Measurements from ENCODE around the gene SIRT5.

Gene SIRT5

DNA sequence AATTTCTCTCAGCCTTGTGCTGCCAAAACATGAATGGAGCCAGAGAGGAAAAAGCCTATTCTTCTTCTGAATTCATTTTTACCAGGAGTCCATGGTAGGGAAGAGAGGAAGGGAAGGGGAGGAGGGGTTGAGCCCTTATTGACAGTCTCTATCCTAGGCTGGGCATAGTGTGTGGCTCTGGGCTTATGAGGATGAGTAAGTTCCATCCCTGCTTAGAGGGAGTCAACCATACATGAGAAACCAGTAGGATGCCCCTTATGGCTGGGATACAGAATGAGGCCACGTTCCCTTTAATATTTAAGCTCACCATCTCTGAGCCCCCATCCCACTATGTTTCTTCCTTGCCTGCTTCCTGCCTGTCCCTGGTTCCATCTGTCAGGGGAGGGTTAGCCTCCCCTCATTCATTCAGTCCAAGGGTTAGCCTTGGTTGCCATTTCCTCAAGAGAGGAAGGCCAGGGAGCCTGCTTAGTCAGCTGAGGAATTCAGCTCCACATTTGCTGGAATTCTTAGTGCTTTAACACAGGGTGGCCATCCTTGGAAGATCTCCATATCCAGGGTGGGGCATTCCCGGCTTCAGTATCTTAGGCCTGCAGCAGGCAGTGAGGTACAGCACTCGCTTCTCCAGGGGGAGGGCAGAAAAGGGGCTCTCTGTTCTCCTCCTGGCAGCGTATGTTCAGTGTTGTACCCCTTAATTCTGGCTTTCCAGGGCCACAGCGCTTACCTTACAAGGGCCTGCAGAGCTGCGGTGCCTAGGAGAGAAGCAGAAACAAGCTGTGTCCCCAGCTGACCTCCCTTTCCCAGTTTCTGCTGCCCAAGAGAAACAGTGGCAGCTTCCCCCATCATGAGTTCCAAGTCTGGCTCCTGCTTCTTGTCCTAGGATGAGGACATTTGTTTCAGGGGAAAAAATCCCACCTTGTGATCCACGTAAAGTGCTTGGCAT lies 12.5 kb downstream of the SIRT5 start:
- FAIRE-seq (no peak), DNase-seq (ENCODE audit: insufficient read length, low spot score) (no peak)

- FAIRE-seq (no peak), DNase-seq (ENCODE audit: insufficient read length, low spot score) (no peak)
Measured at GRCh38 chr6:13589801-13590200, 15.4 kb downstream of the SIRT5 start.

DNA sequence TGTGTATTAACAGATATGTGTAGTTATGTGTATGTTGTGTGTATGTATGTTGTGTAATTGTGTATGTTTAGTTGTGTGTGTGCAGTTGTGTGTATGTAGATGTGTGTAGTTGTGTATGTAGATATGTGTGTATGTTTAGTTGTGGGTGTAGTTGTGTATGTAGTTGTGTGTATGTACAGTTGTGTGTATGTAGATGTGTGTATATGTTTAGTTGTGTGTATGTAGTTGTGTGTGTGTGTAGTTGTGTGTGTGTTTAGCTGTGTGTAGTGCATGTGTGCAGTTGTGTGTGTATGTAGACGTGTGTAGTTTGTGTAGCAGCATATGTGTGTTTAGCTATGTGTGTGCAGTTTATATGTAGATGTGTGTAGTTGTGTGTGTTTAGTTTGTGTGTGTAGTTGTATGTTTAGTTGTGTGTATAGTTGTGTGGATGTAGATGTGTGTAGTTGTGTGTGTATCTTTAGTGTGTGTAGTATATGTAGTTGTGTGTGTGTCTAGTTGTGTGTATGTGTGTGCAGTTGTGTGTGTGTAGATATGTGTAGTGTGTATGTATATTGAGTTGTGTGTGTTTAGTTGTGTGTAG lies 16.3 kb downstream of the SIRT5 start:
- DNase-seq (ENCODE audit: insufficient read length, low spot score) (no peak), FAIRE-seq (peak; percentile 95)

- FAIRE-seq: no peak
- DNase-seq (ENCODE audit: insufficient read length, low spot score): no peak
Measured at GRCh38 chr6:13591205-13591921, 17.0 kb downstream of the SIRT5 start.

- FAIRE-seq: no peak
- DNase-seq (ENCODE audit: insufficient read length, low spot score): no peak
Measured at GRCh38 chr6:13593103-13593502, 18.7 kb downstream of the SIRT5 start.

GRCh38 chr6:13593720-13594119 lies 19.3 kb downstream of the SIRT5 start:
- DNase-seq (ENCODE audit: insufficient read length, low spot score): no peak
- no peak for FAIRE-seq

DNA sequence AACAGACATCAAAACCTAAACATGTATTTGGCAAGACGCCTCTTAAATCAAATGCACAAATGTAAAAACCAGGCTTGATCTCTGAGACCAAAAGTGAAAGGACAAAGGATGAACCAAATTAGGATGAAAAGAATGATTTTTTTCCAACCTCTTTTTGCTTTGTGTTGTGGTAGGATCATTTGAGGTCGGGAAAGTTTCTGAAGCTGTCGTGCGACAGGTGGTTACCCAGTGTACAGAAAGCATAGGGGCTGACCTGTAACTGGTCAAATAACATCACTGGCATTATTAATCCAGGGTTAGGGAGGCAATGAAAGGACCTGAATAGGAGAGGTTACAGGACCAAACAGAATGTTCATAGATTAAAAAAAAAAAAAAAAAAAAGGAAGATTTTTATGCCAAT lies 22.7 kb downstream of the SIRT5 start:
- DNase-seq (ENCODE audit: insufficient read length, low spot score): no peak
- no peak for FAIRE-seq

GRCh38 chr6:13600036-13600435 lies 25.6 kb downstream of the SIRT5 start:
- FAIRE-seq (no peak), DNase-seq (ENCODE audit: insufficient read length, low spot score) (no peak)

DNA sequence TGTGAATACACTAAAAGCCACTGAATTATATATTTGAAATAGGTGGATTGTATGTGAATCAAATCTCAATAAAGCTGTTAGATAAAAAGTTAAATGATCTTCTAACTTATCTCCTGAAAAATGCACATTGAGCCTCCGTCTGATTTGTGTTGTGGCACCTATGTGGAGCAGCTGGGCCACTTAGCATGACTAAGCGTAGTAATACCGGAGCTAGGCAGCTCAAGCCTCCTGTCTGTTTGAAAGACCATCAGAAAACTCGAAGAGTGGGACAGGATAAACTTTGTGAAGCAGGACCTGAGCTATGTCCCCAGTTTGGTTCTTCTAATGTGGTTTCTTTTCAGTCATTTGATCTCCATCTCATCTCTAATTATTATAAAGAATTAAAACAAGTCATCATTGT lies 29.7 kb downstream of the SIRT5 start:
- DNase-seq (ENCODE audit: insufficient read length, low spot score) (no peak), FAIRE-seq (no peak)

- no peak for DNase-seq (ENCODE audit: insufficient read length, low spot score)
- no peak for FAIRE-seq
Measured at GRCh38 chr6:13604546-13605416, 30.4 kb downstream of the SIRT5 start.

DNA sequence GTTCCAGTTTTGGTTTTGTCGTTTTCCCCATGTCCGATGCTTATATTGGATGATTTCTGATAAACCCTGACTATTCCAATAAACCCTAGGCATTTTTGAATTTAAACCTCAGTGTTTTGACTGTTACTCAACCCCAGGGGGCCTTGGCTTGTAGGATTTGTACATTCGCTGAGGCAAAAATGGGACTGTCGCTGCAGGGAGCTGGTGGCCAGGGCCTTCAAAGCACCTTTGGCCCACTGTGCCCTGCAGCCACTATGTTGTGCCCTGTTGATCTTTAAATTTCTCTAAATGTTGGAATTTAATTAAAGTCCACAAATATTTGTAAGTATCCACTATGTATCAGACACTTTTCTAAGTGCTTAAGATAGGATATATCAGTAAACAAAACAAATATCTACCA lies 31.2 kb downstream of the SIRT5 start:
- DNase-seq (ENCODE audit: insufficient read length, low spot score) (no peak), FAIRE-seq (no peak)

DNA sequence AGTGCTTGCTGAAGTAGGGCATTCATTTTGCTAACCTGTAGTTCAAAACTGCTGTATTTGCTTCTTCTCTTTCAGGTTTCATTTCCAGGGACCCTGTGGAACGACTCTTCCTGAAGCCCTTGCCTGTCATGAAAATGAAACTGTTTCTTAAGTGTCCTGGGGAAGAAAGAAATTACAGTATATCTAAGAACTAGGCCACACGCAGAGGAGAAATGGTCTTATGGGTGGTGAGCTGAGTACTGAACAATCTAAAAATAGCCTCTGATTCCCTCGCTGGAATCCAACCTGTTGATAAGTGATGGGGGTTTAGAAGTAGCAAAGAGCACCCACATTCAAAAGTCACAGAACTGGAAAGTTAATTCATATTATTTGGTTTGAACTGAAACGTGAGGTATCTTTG lies 37.3 kb downstream of the SIRT5 start:
- FAIRE-seq (no peak), DNase-seq (ENCODE audit: insufficient read length, low spot score) (no peak)

- no peak for FAIRE-seq
Measured at GRCh38 chr6:13613029-13613594, 38.7 kb downstream of the SIRT5 start.

DNA sequence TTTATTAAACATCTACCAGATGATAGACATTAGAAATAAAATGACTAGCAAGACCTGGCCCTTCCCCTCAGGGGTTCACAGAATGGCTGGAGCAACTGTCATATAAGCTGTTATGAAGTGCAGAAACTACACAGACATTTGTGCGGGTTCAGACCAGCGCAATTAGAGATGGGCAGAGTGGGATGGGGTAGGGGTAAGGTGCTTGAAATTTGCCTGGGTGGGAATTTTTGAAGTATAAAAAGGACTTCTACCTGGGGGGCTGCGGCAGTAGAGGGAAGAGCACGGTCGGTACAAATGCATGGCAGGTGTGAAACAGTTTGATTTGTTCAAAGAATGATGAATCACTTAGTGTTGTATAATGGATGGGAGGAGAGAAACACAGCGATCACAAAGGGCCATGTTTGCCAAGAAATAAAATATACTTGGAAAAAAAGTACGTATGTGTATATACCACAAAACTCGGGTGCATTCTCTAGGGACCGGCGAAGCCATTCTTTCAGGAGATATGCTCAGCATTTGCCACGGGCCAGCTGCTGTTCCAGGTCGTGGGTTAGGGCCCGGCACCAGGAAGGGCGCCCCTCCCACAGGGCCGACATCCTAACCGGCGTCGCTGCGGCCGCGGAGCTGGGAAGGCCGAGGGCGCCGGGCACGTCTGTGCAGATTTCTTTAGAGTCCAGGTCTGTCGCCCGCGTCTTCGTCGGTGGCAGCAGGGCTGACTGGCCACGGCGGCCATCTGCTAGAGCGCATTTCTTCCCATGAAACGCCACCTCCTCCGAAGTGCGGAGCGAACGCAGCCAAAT lies 39.9 kb downstream of the SIRT5 start:
- DNase-seq (ENCODE audit: insufficient read length, low spot score): peak; percentile 40

More at GRCh38 chr6:13613029-13613594, 38.7 kb downstream of the SIRT5 start:
- DNase-seq (ENCODE audit: insufficient read length, low spot score): no peak

GRCh38 chr6:13614926-13615791 lies 40.8 kb downstream of the SIRT5 start, which contains the start of gene NOL7:
NOL7 (plus strand) TSS chr6:13615335; CDS start chr6:13615359, 24 bp downstream.
- DNase-seq (ENCODE audit: insufficient read length, low spot score): peak; percentile 97
- FAIRE-seq: peak; percentile 98

More for the DNA sequence above, 39.9 kb downstream of the SIRT5 start:
- FAIRE-seq: no peak

GRCh38 chr6:13615792-13616120 lies 41.4 kb downstream of the SIRT5 start:
- DNase-seq (ENCODE audit: insufficient read length, low spot score): peak; percentile 10

GRCh38 chr6:13617066-13617465 lies 42.7 kb downstream of the SIRT5 start:
- no peak for DNase-seq (ENCODE audit: insufficient read length, low spot score)
- FAIRE-seq: no peak

More at GRCh38 chr6:13615792-13616120, 41.4 kb downstream of the SIRT5 start:
- FAIRE-seq: no peak

DNA sequence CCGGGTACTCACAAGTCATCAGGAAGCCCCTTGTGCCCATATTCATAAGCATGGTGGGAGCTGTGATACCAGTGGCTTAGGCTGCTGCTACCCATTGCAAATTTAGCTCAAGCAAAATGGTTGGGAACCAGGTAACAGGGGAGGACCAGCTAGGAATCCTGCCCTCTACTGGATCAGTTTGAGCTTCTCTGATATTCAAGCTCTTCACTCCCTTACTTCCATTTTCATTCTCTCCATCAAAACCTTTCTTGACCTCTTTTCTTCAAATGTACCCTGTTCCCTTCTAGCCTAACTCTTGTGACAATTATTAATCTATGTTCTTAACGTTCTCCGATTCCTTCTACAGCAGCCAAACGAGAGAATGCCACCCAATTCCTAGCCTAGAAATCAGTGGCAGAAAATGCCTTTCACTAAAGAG lies 50.5 kb downstream of the SIRT5 start:
- FAIRE-seq: no peak
- peak; percentile 27 for DNase-seq (ENCODE audit: insufficient read length, low spot score)
